H9 (cell line): Measurements from ENCODE around the gene HSP90AA1. TPM values are rescaled to one million over a fixed set of nuclear protein-coding genes. Genes with fewer than 3 reads are reported as not detected.
A peak's percentile ranks its signal among the peaks of the same experiment; 100 is the strongest.

ENCODE experiments used
- DNase-seq: peaks from one replicate; pipeline ENCODE4 v3.0.0-alpha.2; 2017
- H2AFZ ChIP-seq: one replicate; pipeline ENCODE4 v1.6.1; 2013; ENCODE audit warnings: mild to moderate bottlenecking, low read length, control low read depth, moderate library complexity
- H2AK5ac ChIP-seq: 2 replicates; pipeline ENCODE4 v1.6.1; 2013; ENCODE audit warnings: low read length, control low read depth, mixed read lengths; ENCODE audit not compliant: insufficient read length
- H2BK120ac ChIP-seq: one replicate; pipeline ENCODE4 v1.6.1; 2013; ENCODE audit warnings: low read depth, mild to moderate bottlenecking, low read length, control low read depth, inconsistent platforms; ENCODE audit not compliant: poor library complexity, severe bottlenecking
- H2BK12ac ChIP-seq: 2 replicates; pipeline ENCODE4 v1.6.1; 2013; ENCODE audit warnings: low read length, control low read depth, mixed read lengths, low read depth; ENCODE audit not compliant: insufficient read length
- H2BK15ac ChIP-seq: 2 replicates; pipeline ENCODE4 v1.6.1; 2013; ENCODE audit warnings: low read depth, low read length, control low read depth
- H2BK20ac ChIP-seq: one replicate; pipeline ENCODE4 v1.6.1; 2013; ENCODE audit warnings: low read depth, mild to moderate bottlenecking, low read length, control low read depth, inconsistent platforms; ENCODE audit not compliant: poor library complexity, severe bottlenecking
- H2BK5ac ChIP-seq: 2 replicates; pipeline ENCODE4 v1.6.1; 2013; ENCODE audit warnings: low read length, control low read depth, mixed read lengths; ENCODE audit not compliant: insufficient read length
- H3K14ac ChIP-seq: 2 replicates; pipeline ENCODE4 v1.6.1; 2013; ENCODE audit warnings: low read length, control low read depth; ENCODE audit not compliant: insufficient read depth
- H3K18ac ChIP-seq: 2 replicates; pipeline ENCODE4 v1.6.1; 2013; ENCODE audit warnings: low read depth, mild to moderate bottlenecking, mixed read lengths, low read length, control low read depth; ENCODE audit not compliant: insufficient read length
- H3K23ac ChIP-seq: 2 replicates; pipeline ENCODE4 v1.6.1; 2013; ENCODE audit warnings: low read length, control low read depth, mixed read lengths, low read depth; ENCODE audit not compliant: insufficient read length
- H3K23me2 ChIP-seq: 2 replicates; pipeline ENCODE4 v1.6.1; 2013; ENCODE audit warnings: low read depth, mild to moderate bottlenecking, mixed read lengths, low read length, control low read depth; ENCODE audit not compliant: insufficient read length, poor library complexity, severe bottlenecking
- H3K27ac ChIP-seq: 2 replicates; pipeline ENCODE4 v1.5.1; 2013; ENCODE audit warnings: low read length, control low read depth, mixed read lengths, low read depth; ENCODE audit not compliant: insufficient read length
- H3K27me3 ChIP-seq: 2 replicates; pipeline ENCODE4 v1.6.1; 2013; ENCODE audit warnings: low read length, control low read depth, inconsistent platforms; ENCODE audit not compliant: insufficient read depth
- H3K4ac ChIP-seq: 2 replicates; pipeline ENCODE4 v1.6.1; 2013; ENCODE audit warnings: low read depth, mild to moderate bottlenecking, control low read depth, inconsistent platforms, low read length, moderate library complexity
- H3K4me1 ChIP-seq: 2 replicates; pipeline ENCODE4 v1.6.1; 2013; ENCODE audit warnings: low read length, control low read depth, inconsistent platforms; ENCODE audit not compliant: insufficient read depth
- H3K4me2 ChIP-seq: 2 replicates; pipeline ENCODE4 v1.6.1; 2013; ENCODE audit warnings: low read length, control low read depth, mixed read lengths; ENCODE audit not compliant: insufficient read length, insufficient read depth
- H3K56ac ChIP-seq: 2 replicates; pipeline ENCODE4 v1.6.1; 2013; ENCODE audit warnings: low read depth, mild to moderate bottlenecking, mixed read lengths, low read length, control low read depth; ENCODE audit not compliant: insufficient read length
- H3K79me1 ChIP-seq: 2 replicates; pipeline ENCODE4 v1.6.1; 2013; ENCODE audit warnings: low read depth, mild to moderate bottlenecking, moderate library complexity, low read length, control low read depth, inconsistent platforms; ENCODE audit not compliant: insufficient read depth, poor library complexity, severe bottlenecking
- H3K79me2 ChIP-seq: 2 replicates; pipeline ENCODE4 v1.6.1; 2013; ENCODE audit warnings: low read length, control low read depth, inconsistent platforms; ENCODE audit not compliant: insufficient read depth
- H3K9ac ChIP-seq: 2 replicates; pipeline ENCODE4 v1.6.1; 2013; ENCODE audit warnings: low read length, control low read depth, mixed read lengths; ENCODE audit not compliant: insufficient read length; ENCODE audit errors: extremely low read depth
- H3K9me3 ChIP-seq: one replicate; pipeline ENCODE4 v1.6.1; 2013; ENCODE audit warnings: low read depth, low read length, inconsistent platforms; ENCODE audit not compliant: control insufficient read depth
- H3T11ph ChIP-seq: one replicate; pipeline ENCODE4 v1.6.1; 2013; ENCODE audit warnings: mild to moderate bottlenecking, low read length, control low read depth, inconsistent platforms
- H4K20me1 ChIP-seq: one replicate; pipeline ENCODE4 v1.6.1; 2013; ENCODE audit not compliant: control insufficient read depth, insufficient read length, insufficient read depth
- H4K5ac ChIP-seq: 2 replicates; pipeline ENCODE4 v1.6.1; 2013; ENCODE audit warnings: low read depth, mild to moderate bottlenecking, mixed read lengths, low read length, control low read depth; ENCODE audit not compliant: insufficient read length
- H4K8ac ChIP-seq: replicated peaks from 2 replicates; pipeline ENCODE4 v1.6.1; 2013; ENCODE audit warnings: low read length, control low read depth, mixed read lengths, low read depth; ENCODE audit not compliant: insufficient read length
- H4K91ac ChIP-seq: 2 replicates; pipeline ENCODE4 v1.6.1; 2013; ENCODE audit warnings: low read depth, mild to moderate bottlenecking, moderate library complexity, mixed read lengths, low read length, control low read depth; ENCODE audit not compliant: insufficient read length
- H3K27ac Mint-ChIP-seq, 3 experiments: 2 replicates in 2 of 3; 3 replicates in 1 of 3; pipeline ENCODE4 v1.8.0; 2020 to 2021; ENCODE audit warnings: mixed read lengths in 3 of 3, mild to moderate bottlenecking in 1 of 3, moderate library complexity in 1 of 3
- H3K27me3 Mint-ChIP-seq: 2 replicates; pipeline ENCODE4 v1.8.0; 2021; ENCODE audit warnings: low read depth, mild to moderate bottlenecking, moderate library complexity, mixed read lengths
- H3K36me3 Mint-ChIP-seq, 3 experiments: 2 replicates in 2 of 3; 3 replicates in 1 of 3; pipeline ENCODE4 v1.8.0; 2020 to 2021; ENCODE audit warnings: low read depth in 3 of 3, mixed read lengths in 3 of 3; ENCODE audit not compliant: insufficient read depth in 1 of 3
- H3K4me1 Mint-ChIP-seq, 2 experiments: 2 replicates each; pipeline ENCODE4 v1.8.0; 2020; ENCODE audit warnings: mixed read lengths in 2 of 2
- H3K4me3 Mint-ChIP-seq, 2 experiments: 2 replicates in 1 of 2; 3 replicates in 1 of 2; pipeline ENCODE4 v1.8.0; 2020 to 2021; ENCODE audit warnings: mild to moderate bottlenecking in 2 of 2, mixed read lengths in 2 of 2, moderate library complexity in 1 of 2
- H3K9me3 Mint-ChIP-seq, 2 experiments: 2 replicates in 1 of 2; 3 replicates in 1 of 2; pipeline ENCODE4 v1.8.0; 2020; ENCODE audit warnings: mild to moderate bottlenecking in 2 of 2, mixed read lengths in 2 of 2, moderate library complexity in 1 of 2
- CTCF ChIP-seq: fragments of 200-600 bp; sonication (generic); conservative IDR thresholded peaks from 3 replicates; pipeline ENCODE4 v1.8.0; 2021; ENCODE audit warnings: antibody characterized with exemption, mild to moderate bottlenecking
- WGBS: extraction: QIAGEN DNeasy Blood & Tissue Kit; methylation state at CpG from one replicate; pipeline ENCODE4 v1.1.7; 2013; ENCODE audit warnings: missing lambda C conversion rate, low lambda C conversion rate, mixed read lengths; ENCODE audit not compliant: insufficient read length; ENCODE audit errors: extremely low coverage; 5-methylcytosine and 5-hydroxymethylcytosine counted together
- total RNA-seq: library from RNA; stranded (reverse); gene quantifications from 2 replicates; pipeline ENCODE4 v1.2.1, GENCODE V29; 2021

The HSP90AA1 gene
- total RNA-seq, 1 experiment from 2014 or later: 953 TPM

DNA sequence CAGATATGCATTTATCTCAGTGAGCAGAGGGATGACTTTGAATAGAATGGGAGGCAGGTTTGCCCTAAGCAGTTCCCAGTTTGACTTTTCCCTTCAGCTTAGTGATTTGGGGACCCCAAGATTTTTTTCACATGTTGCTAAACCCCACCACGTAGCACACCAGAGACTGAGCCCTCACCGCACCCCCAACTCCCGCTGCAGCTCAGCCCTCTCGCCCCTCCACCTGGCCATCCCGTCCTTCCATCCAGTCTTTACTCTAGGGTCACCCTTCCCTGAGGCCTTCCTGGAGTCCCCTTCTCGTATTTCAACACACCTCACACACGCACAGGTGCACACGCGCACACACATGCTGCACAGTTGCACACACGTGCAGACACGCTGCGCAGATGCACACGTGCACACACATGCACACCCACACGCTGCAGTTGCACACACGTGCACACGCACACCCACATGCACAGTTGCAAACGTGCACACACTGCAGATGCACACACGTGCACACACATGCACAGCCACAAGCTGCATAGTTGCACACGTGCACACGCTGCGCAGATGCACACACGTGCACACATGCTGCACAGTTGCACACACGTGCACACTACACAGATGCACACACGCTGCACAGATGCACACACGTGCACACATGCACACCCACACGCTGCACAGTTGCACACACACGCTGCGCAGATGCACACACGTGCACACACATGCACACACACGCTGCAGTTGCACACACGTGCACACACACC lies 30.0 kb downstream of the HSP90AA1 start:
- H3K23me2 ChIP-seq: no peaks in the 10 kb centered on the region
- no peak overlapping the region for H2BK15ac ChIP-seq
- no CpG with 5 or more reads among the region's 31 CpGs for WGBS
- TF ChIP-seq CTCF: no peak
- no peak overlapping the region for H2AFZ ChIP-seq
- Mint-ChIP-seq H3K9me3 (no peaks in the 10 kb centered on the region; a peak in 1 of 5 replicates), H3K4me3 (no peak overlapping the region), H3K4me1 (peaks cover 34 to 36% of the 10 kb centered on the region in 2 experiments), H3K36me3 (peaks cover 5 to 23% (median 12%) of the 10 kb centered on the region in 3 experiments; a peak in 6 of 7 replicates), H3K27ac (peak overlapping the region in 2 of 3 experiments; percentile 79 to 88; a peak in 2 of 7 replicates), H3K27me3 (no peaks in the 10 kb centered on the region)
- peaks cover 5% of the 10 kb centered on the region; the same call in 1 of the 2 replicates for H3K4me1 ChIP-seq
- no peak overlapping the region for H4K91ac ChIP-seq
- DNase-seq: no peak
- no peak overlapping the region for H3K9ac ChIP-seq
- H3K4ac ChIP-seq: no peak overlapping the region
- no peak overlapping the region for H3K23ac ChIP-seq
- peaks cover 4% of the 10 kb centered on the region for H4K20me1 ChIP-seq
- H3K9me3 ChIP-seq: no peaks in the 10 kb centered on the region
- H3K56ac ChIP-seq: no peak overlapping the region
- no peak overlapping the region for H3K27ac ChIP-seq
- no peaks in the 10 kb centered on the region for H3K79me2 ChIP-seq
- H3K4me2 ChIP-seq: no peak overlapping the region
- no peaks in the 10 kb centered on the region for H3K79me1 ChIP-seq
- no peak overlapping the region for H3K18ac ChIP-seq
- H4K5ac ChIP-seq: no peak overlapping the region
- no peaks in the 10 kb centered on the region for H3K27me3 ChIP-seq
- H3T11ph ChIP-seq: no peak overlapping the region
- no peak overlapping the region for H4K8ac ChIP-seq
- H3K14ac ChIP-seq: no peak overlapping the region
- no peak overlapping the region for H2BK120ac ChIP-seq
- no peak overlapping the region for H2AK5ac ChIP-seq
- no peak overlapping the region for H2BK12ac ChIP-seq
- H2BK20ac ChIP-seq: no peak overlapping the region
- no peak overlapping the region for H2BK5ac ChIP-seq
